Gastrocnemius medialis (tissue), 4 donors: ENCODE measurements around the gene ITGA11. TPM values are rescaled to one million over a fixed set of nuclear protein-coding genes. Genes with fewer than 3 reads are reported as not detected.

Experiments used
- ATAC-seq, 2 donors: fragments of 150-250 bp; one replicate each; pipeline ENCODE4 v1.9.1; 2016
- DNase-seq, 2 donors: peaks; one replicate each; pipeline ENCODE4 v3.0.0-alpha.2; 2019
- H3K27ac ChIP-seq, 4 donors: fragments of 200-600 bp; sonication (generic); 1 replicate in 1 of 4; 2 replicates in 3 of 4; pipeline ENCODE4 v1.5.1; 2016 to 2018; ENCODE audit warnings: mild to moderate bottlenecking in 2 of 4, moderate library complexity in 1 of 4
- H3K27me3 ChIP-seq, 3 donors: fragments of 200-600 bp; sonication (generic) in 2 of 3; 1 replicate in 1 of 3; 2 replicates in 2 of 3; pipeline versions ENCODE4 v1.5.1 to v1.6.0; 2016 to 2019; ENCODE audit warnings: mild to moderate bottlenecking in 1 of 3, moderate library complexity in 1 of 3
- H3K36me3 ChIP-seq, 2 donors: fragments of 200-600 bp; sonication (generic) in 1 of 2; one replicate each; pipeline ENCODE4 v1.5.1; 2017 to 2018
- H3K4me1 ChIP-seq, 2 donors: fragments of 200-600 bp; sonication (generic) in 1 of 2; one replicate each; pipeline ENCODE4 v1.5.1; 2016 to 2017; ENCODE audit warnings: mild to moderate bottlenecking in 2 of 2
- H3K4me3 ChIP-seq, 4 donors: fragments of 200-600 bp; sonication (generic) in 3 of 4; 1 replicate in 1 of 4; 2 replicates in 3 of 4; pipeline ENCODE4 v1.5.1; 2016 to 2019; ENCODE audit warnings: mild to moderate bottlenecking in 2 of 4
- H3K9me3 ChIP-seq, 3 donors: fragments of 200-600 bp; sonication (generic) in 2 of 3; 1 replicate in 1 of 3; 2 replicates in 2 of 3; pipeline ENCODE4 v1.5.1; 2016 to 2019
- CTCF ChIP-seq, 5 experiments: fragments of 450-650 bp in 3 of 5; fragments of 200-600 bp in 2 of 5; sonication (generic) in 2 of 5; IDR thresholded peaks in 4 of 5; conservative IDR thresholded peaks in 1 of 5; 1 replicate in 4 of 5; 2 replicates in 1 of 5; pipeline ENCODE4 v1.5.1; 2016 to 2019; ENCODE audit warnings: antibody characterized with exemption in 5 of 5, mild to moderate bottlenecking in 3 of 5, moderate library complexity in 3 of 5
- POLR2A ChIP-seq, 2 donors: fragments of 450-650 bp; IDR thresholded peaks; one replicate each; pipeline ENCODE4 v1.6.1; 2017; ENCODE audit warnings: antibody characterized with exemption in 2 of 2, mild to moderate bottlenecking in 2 of 2, moderate library complexity in 2 of 2
- in situ Hi-C, 4 donors: fragments of 200-750 bp; cut with MboI; loops; one replicate each; pipeline versions ENCODE4 v1.15.0 to v1.8.0; 2017; ENCODE audit warnings: low sequenced_read_pairs in 4 of 4
- intact Hi-C: fragments of 100-400 bp; cut with DNase I; formaldehyde crosslinking; loops from one replicate; pipeline ENCODE4 v1.15.1; 2023; ENCODE audit warnings: low total_unique reads
- total RNA-seq, 4 donors: library from RNA; depleted of rRNA; stranded (reverse); fragments of >200 nt; gene quantifications; one replicate each; pipeline versions ENCODE4 v1.1.0 to v1.2.3, GENCODE V29; 2016

Gene ITGA11
- total RNA-seq, 4 donors from 2014 or later = 1.5 to 12.0 (median 2.5) TPM

GRCh38 chr15:68439506-68439905 lies 7.5 kb upstream of the ITGA11 start:
- H3K4me3 ChIP-seq = no peak overlapping the region
- in situ Hi-C loops (no loop called here), intact Hi-C loops (no loop called here)
- no peaks in the 10 kb centered on the region for H3K36me3 ChIP-seq
- no peak overlapping the region for H3K27ac ChIP-seq
- peaks cover 0 to 12% (median 8%) of the 10 kb centered on the region in 3 donors for H3K27me3 ChIP-seq
- TF ChIP-seq CTCF (IDR thresholded peaks at IDR 0.05 in 4 of 5, conservative IDR thresholded peaks at IDR 0.05 in 1 of 5) = no peak
- TF ChIP-seq POLR2A (IDR thresholded peaks at IDR 0.05) = no peak
- ATAC-seq (no peak), DNase-seq (no peak)
- no peaks in the 10 kb centered on the region for H3K9me3 ChIP-seq
- no peaks in the 10 kb centered on the region for H3K4me1 ChIP-seq

- no peak for DNase-seq
- no peak for TF ChIP-seq CTCF (IDR thresholded peaks at IDR 0.05 in 4 of 5, conservative IDR thresholded peaks at IDR 0.05 in 1 of 5)
- no peak for TF ChIP-seq POLR2A (IDR thresholded peaks at IDR 0.05)
- Histone ChIP-seq H3K4me3 (no peak overlapping the region), H3K4me1 (peaks cover 0 to 7% of the 10 kb centered on the region in 2 donors), H3K27me3 (peaks cover 20 to 33% (median 29%) of the 10 kb centered on the region in 3 donors), H3K36me3 (no peaks in the 10 kb centered on the region), H3K9me3 (no peaks in the 10 kb centered on the region), H3K27ac (no peak overlapping the region)
- intact Hi-C loops = no loop called here
- no peak for ATAC-seq
- in situ Hi-C loops = no loop called here
Observed at GRCh38 chr15:68436680-68437079, 4.7 kb upstream of the ITGA11 start.

DNA sequence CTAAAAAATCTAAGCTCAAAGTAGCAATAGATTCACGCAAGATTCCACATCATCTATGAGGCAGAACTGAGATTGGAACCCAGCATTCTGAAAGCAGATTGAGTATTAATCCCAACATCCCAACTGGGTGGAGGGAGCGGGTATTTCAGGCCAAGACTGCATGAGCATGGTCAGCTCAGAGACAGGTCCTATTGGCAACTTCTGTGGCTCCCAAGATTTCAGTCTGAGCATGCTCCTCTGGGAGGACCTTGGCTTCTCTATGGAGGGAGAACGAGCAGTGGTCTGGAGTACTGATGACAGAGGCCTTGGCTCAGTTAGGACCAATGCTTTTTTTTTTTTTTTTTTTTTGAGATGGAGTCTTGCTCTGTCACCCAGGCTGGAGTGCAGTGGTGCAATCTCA lies 4.0 kb upstream of the ITGA11 start:
- DNase-seq (peak in 1 of 2 donors; percentile 62), ATAC-seq (peak; percentile 30 to 70)
- Histone ChIP-seq H3K36me3 (no peaks in the 10 kb centered on the region), H3K27me3 (peaks cover 27 to 36% (median 34%) of the 10 kb centered on the region in 3 donors), H3K9me3 (no peaks in the 10 kb centered on the region), H3K4me3 (no peak overlapping the region), H3K4me1 (peaks cover 4 to 14% of the 10 kb centered on the region in 2 donors), H3K27ac (no peak overlapping the region)
- in situ Hi-C loops = no loop called here
- TF ChIP-seq CTCF (IDR thresholded peaks at IDR 0.05 in 4 of 5, conservative IDR thresholded peaks at IDR 0.05 in 1 of 5) = no peak
- TF ChIP-seq POLR2A (IDR thresholded peaks at IDR 0.05) = no peak
- intact Hi-C loops = no loop called here

DNA sequence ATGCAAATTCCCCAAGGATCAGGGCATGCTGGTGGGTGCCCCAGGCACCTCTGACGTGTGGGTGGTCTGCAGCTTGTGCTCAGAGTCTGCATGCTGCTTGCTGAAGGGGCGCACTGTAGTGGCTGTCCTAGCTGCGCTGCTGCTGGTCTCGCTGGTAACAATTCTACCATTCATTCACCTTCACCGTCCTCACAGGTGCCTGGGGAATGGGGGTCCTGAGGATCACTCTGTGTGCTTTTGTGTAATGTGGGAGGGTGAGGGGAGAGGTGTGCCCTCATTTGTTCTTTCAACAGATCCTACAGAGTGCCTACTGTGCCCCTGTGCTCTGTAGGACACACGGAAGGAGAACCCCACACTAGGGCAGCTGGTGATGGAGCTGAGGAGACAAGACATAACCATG lies 2.1 kb upstream of the ITGA11 start:
- intact Hi-C loops (no loop called here), in situ Hi-C loops (no loop called here)
- TF ChIP-seq CTCF (IDR thresholded peaks at IDR 0.05 in 4 of 5, conservative IDR thresholded peaks at IDR 0.05 in 1 of 5) (no peak), POLR2A (IDR thresholded peaks at IDR 0.05) (no peak)
- Histone ChIP-seq H3K27ac (no peak overlapping the region), H3K9me3 (no peaks in the 10 kb centered on the region), H3K27me3 (peaks cover 33 to 45% (median 38%) of the 10 kb centered on the region in 3 donors), H3K4me1 (peaks cover 4 to 14% of the 10 kb centered on the region in 2 donors), H3K4me3 (no peak overlapping the region), H3K36me3 (no peaks in the 10 kb centered on the region)
- DNase-seq (no peak), ATAC-seq (no peak)

GRCh38 chr15:68433551-68433950 lies 1.6 kb upstream of the ITGA11 start:
- in situ Hi-C loops = no loop called here
- no peaks in the 10 kb centered on the region for H3K9me3 ChIP-seq
- H3K4me1 ChIP-seq = peaks cover 4 to 14% of the 10 kb centered on the region in 2 donors
- ATAC-seq = no peak
- no peak for TF ChIP-seq POLR2A (IDR thresholded peaks at IDR 0.05)
- no peak for TF ChIP-seq CTCF (IDR thresholded peaks at IDR 0.05 in 4 of 5, conservative IDR thresholded peaks at IDR 0.05 in 1 of 5)
- H3K4me3 ChIP-seq = no peak overlapping the region
- H3K36me3 ChIP-seq = no peaks in the 10 kb centered on the region
- no peak for DNase-seq
- intact Hi-C loops = no loop called here
- peaks cover 33 to 45% (median 40%) of the 10 kb centered on the region in 3 donors for H3K27me3 ChIP-seq
- no peak overlapping the region for H3K27ac ChIP-seq
